CD4-positive, alpha-beta T cell treated with Interleukin-1 beta for 1 hour (primary cell): ENCODE results near the gene IGF1R.
"Not testable (repeated sequence)": the region's sequence is repeated elsewhere in the genome, so short reads cannot be mapped to it uniquely, and the experiment has no call there.

Experiments
- DNase-seq, 2 donors: peaks; one replicate each; pipeline ENCODE4 v3.0.0-alpha.2; 2020 to 2022

IGF1R gene

DNA sequence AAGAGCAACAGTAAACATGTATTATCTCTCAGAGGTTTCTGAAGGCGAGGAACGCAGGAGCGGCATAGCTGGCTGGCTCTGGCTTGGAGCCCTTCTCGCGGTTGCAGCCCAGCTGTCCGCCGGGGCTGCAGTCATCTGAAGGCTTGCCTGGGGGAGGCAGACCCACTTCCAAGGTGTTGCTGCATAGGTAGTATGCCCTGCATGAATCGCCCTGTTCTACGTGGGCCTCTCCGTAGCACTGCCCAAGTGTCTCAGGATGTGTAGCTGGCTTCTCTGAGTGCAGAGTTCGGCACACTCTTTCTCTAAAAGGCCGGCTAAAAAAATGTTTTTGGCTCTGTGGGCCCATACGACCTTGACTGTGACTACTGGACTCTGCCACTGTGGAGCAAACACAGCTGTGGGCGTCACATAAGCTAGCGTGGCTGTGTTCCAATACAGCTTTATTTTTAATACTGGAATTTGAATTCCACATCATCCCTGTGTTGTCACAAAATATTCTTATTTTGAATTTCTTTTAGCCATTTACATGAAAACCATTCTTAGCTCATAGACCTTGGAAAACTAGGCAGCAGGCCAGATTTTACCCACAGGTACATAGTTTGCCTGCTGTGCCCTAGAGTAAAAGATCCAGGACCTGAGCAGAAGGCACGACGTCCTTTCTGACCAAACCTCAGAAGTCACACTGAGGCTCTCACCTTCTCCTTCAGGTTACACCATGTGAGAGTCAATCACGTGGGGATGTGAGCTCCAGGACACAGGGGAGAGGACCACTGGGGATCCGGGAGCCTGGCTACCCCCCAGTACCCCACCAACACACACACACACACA, 303.4 kb downstream of the IGF1R start:
- DNase-seq: no peak

DNA sequence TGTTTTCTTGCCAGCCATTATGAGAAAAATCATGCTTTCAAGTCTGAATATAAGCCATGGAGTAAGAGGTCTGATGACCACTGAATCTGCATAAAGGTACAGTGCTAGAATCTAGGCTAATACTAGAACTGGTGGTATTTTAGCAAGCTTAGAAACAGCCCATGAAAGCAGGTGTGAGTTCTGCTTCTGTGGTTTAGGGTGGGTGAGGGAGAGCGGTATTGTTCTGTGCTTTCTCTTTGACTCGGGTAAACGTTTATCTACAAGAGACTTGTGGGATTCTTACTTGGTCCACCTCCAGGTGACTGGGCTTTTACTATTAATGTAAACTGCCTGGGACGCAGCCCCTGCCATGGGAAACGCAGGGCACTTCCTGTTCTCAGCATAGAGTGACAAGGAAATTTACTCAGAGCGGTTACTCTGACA, 304.1 kb downstream of the IGF1R start:
- no peak for DNase-seq

DNA sequence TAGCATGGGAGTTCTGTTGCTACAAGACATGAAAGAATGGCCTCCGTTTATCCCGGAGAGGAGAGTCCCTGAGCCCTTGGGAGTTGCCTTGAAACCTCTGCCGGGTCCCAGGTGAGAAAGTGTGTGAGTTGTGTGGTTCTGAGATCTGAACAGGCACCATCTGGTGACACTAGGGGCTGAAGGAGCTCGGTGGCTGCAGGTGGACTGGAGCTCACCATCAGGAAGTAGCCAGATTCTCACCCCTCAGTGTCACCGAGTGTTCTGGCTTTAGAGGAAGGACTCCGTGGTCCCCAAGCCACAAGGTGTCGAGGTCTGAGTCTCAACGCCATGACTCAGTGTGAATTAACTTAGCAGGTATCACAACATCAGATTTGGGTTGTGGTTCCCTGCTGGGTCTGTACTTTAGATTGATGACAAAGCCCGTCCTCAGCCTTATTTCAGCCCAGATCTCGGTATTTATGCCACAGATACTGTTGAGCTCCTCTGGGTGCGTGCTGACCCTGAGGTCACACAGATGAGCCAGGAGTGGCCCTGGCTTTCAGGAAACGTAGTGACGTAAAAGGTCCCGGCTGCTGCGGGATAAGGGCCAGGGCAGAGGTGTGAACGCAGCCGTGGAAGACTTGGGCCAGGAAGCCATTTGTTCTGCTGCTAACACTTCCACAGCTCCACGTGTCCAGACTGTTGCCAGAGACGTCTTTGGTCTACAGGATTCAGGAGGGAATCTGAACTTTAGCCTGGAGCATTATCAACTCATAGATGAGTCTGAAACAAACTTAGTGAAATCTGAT, 304.9 kb downstream of the IGF1R start:
- DNase-seq: no peak

DNA sequence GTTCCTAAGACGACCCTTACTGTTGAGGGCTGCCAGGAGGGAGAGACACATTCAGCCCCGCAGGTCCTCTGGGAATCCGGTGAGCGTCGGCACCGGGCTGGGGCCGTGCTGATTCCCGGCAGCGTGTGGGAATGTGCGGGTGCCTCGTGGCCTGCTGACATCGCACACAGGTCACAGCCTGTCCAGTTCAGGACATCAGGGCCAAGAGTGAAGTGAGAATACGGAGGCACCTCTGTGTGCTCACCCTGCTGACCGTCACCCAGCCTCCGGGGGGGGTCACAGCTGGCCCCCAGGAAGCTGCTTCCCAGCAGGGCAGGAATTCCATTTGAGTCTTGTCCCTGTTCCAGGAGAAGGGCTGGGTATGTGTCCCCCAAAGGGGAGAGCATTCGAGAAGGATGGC, 305.6 kb downstream of the IGF1R start:
- DNase-seq: no peak

DNA sequence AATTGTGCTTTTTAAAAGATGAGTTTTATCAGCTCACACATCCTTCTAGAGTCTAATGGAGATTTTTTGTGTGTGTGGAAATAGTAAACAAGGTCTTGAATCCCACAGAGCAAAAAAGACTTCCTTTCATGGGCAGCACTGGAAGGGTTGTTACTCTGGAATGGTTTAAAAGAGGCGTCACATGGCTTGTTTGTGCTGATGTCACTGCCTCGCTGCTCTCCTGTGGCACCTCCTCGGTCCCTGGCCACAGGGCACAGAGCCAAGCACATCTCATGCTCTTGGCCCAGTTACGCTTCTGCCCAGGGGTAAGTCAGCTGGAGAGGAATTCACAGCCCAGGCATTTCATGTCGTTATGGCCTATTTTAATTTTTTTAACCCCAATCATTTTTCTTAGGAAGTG, 306.1 kb downstream of the IGF1R start:
- no peak for DNase-seq

DNA sequence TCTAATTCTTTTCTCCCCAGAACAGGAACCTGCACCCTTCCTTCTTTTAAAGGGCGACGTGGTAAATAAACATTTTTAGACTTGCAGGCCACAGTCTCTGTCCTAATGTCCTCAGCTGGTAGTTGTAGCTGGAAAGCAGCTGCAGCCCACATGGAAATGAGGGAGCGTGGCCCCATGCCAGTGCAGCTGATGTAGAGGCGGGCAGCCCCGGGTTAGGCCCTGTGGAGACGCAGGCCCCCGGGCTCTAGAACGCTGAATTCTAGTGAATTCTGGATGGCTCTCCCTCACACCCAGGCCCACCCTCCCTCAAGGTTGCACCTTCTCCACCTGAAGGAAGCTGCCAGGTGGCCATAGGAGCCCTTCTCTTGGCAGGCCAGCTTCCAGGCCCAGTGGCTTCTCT, 307.0 kb downstream of the IGF1R start:
- no peak for DNase-seq

DNA sequence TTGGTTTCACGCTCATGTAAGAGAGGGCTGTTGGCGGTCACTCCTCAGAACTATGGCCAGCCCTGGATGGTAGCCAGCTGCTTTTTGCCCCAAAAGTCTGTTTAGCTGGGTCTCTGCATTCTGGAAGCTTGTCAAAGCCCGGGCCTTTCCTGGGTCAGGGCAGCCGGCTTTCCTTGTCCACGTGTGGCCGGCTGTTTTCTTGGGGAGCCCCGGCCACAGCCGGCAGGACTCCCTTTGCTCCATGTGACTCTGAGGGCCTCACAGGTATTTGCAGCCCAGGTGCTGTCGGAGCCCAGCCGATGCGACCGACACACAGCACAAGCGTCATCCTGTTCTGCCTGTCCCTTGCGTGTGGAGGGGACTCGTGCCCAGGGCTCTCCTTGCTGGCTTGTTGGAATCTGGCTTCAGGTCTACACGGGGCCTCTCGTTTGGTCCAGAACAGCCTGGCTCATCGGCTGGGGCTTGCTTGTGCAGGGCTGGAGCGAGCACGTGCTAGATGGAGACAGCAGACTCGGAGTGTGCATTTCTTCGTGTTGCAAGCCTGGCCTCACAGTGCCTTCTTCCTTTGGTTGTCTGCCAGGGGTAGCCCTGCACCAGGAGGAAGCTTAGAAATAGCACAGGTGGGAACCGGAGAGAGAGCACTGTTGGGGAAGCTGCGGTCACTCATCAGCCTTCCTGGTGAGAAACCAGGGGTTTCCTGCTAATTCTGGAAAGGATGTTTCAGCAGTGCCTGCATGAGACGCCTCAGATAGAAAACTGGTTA, 307.8 kb downstream of the IGF1R start:
- DNase-seq: no peak

DNA sequence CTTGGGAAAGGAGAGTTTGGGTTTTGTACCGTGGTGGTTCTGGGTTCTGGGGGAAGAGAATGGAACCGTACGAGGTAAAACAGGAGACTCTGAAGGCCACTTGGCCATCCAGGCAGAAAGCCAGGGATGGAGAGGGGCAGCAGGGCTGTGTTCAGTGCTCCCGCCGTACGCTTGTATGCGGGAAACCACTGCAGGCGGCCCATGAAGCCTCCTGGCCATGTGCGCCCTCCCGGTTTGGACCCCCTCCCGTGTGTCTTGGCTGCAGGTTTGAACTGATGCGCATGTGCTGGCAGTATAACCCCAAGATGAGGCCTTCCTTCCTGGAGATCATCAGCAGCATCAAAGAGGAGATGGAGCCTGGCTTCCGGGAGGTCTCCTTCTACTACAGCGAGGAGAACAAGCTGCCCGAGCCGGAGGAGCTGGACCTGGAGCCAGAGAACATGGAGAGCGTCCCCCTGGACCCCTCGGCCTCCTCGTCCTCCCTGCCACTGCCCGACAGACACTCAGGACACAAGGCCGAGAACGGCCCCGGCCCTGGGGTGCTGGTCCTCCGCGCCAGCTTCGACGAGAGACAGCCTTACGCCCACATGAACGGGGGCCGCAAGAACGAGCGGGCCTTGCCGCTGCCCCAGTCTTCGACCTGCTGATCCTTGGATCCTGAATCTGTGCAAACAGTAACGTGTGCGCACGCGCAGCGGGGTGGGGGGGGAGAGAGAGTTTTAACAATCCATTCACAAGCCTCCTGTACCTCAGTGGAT, 308.6 kb downstream of the IGF1R start:
- no peak for DNase-seq

DNA sequence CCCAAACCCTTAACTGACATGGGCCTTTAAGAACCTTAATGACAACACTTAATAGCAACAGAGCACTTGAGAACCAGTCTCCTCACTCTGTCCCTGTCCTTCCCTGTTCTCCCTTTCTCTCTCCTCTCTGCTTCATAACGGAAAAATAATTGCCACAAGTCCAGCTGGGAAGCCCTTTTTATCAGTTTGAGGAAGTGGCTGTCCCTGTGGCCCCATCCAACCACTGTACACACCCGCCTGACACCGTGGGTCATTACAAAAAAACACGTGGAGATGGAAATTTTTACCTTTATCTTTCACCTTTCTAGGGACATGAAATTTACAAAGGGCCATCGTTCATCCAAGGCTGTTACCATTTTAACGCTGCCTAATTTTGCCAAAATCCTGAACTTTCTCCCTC, 309.3 kb downstream of the IGF1R start:
- DNase-seq: no peak

DNA sequence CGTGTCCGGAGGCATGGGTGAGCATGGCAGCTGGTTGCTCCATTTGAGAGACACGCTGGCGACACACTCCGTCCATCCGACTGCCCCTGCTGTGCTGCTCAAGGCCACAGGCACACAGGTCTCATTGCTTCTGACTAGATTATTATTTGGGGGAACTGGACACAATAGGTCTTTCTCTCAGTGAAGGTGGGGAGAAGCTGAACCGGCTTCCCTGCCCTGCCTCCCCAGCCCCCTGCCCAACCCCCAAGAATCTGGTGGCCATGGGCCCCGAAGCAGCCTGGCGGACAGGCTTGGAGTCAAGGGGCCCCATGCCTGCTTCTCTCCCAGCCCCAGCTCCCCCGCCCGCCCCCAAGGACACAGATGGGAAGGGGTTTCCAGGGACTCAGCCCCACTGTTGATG, 309.7 kb downstream of the IGF1R start:
- DNase-seq: no peak

DNA sequence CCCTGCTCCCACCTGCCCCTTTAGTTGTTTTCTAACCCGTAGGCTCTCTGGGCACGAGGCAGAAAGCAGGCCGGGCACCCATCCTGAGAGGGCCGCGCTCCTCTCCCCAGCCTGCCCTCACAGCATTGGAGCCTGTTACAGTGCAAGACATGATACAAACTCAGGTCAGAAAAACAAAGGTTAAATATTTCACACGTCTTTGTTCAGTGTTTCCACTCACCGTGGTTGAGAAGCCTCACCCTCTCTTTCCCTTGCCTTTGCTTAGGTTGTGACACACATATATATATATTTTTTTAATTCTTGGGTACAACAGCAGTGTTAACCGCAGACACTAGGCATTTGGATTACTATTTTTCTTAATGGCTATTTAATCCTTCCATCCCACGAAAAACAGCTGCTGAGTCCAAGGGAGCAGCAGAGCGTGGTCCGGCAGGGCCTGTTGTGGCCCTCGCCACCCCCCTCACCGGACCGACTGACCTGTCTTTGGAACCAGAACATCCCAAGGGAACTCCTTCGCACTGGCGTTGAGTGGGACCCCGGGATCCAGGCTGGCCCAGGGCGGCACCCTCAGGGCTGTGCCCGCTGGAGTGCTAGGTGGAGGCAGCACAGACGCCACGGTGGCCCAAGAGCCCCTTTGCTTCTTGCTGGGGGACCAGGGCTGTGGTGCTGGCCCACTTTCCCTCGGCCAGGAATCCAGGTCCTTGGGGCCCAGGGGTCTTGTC, 310.7 kb downstream of the IGF1R start:
- DNase-seq: no peak

DNA sequence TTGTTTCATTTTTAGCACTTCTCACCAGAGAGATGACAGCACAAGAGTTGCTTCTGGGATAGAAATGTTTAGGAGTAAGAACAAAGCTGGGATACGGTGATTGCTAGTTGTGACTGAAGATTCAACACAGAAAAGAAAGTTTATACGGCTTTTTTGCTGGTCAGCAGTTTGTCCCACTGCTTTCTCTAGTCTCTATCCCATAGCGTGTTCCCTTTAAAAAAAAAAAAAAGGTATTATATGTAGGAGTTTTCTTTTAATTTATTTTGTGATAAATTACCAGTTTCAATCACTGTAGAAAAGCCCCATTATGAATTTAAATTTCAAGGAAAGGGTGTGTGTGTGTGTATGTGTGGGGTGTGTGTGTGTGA, 311.3 kb downstream of the IGF1R start:
- DNase-seq: no peak

DNA sequence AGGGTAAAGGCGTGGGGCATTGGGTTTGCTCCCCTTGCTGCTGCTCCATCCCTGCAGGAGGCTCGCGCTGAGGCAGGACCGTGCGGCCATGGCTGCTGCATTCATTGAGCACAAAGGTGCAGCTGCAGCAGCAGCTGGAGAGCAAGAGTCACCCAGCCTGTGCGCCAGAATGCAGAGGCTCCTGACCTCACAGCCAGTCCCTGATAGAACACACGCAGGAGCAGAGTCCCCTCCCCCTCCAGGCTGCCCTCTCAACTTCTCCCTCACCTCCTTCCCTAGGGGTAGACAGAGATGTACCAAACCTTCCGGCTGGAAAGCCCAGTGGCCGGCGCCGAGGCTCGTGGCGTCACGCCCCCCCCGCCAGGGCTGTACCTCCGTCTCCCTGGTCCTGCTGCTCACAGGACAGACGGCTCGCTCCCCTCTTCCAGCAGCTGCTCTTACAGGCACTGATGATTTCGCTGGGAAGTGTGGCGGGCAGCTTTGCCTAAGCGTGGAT, 312.3 kb downstream of the IGF1R start:
- no peak for DNase-seq

DNA sequence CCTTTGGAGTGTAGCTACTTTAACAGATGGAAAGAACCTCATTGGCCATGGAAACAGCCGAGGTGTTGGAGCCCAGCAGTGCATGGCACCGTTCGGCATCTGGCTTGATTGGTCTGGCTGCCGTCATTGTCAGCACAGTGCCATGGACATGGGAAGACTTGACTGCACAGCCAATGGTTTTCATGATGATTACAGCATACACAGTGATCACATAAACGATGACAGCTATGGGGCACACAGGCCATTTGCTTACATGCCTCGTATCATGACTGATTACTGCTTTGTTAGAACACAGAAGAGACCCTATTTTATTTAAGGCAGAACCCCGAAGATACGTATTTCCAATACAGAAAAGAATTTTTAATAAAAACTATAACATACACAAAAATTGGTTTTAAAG, 315.1 kb downstream of the IGF1R start:
- no peak for DNase-seq

DNA sequence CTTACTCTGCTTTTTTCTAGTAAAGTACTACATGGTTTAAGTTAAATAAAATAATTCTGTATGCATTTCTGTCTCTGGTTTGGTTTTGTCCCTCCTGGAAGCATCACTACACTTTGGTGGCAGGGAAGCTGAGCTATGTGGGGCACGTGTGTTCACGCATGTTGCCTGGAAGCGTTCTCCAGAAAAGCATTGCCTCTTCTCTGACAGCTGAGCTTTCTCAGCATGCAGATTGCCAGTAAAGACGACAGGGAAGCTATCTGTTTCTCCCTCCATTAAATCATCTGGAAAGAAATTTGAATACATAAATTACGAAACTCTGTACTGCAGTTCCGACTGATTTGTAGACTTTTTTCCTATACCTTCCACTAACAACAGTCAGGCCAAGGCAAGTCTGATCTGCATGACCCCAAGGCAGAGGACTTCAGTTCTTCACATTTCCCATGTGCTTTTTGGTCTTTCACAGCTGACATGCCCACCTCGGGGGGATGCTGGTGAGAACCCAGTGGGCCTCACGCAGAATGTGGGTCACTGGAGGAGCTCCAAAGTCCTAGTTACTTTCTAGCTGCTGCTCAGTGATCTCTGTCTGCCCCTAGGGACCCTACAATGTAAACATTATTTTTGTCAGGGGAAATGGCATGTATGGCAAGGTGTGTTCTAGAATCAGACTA, 316.3 kb downstream of the IGF1R start:
- DNase-seq: no peak

DNA sequence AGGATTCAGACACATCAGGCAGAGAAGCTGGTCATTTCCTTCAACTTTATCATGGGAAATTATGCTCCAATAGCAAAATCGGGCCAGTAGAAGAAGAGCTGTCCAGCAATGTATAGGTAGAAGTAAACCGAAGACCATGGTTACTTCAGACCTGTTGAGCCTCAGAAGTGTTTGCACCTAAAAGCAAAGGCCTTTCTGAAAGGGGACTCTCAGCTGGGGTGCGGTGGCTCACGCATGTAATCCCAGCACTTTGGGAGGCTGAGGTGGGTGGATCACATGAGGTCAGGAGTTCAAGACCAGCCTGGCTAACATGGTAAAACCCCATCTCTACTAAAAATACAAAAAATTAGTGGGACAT, 316.8 kb downstream of the IGF1R start:
- not testable (repeated sequence) for DNase-seq

DNA sequence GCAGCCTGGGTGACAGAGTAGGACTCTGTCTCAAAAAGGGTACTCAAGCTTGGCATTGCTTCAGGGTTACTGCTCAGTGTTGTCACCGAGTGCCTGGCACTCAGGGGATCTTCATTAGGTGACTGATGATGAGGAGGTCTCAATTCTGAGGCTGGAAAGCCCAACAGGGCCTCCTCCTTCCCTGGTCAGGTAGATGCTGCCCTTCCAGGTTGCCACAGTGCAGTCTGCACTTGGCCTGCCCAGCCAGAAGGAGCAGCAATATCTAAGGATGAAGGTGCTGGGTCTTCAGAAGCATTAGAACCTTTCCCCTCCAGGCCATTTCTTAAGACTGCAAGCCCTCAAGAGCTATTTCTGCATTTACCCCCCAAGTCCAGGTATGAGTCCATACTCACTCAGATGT, 317.3 kb downstream of the IGF1R start:
- no peak for DNase-seq

DNA sequence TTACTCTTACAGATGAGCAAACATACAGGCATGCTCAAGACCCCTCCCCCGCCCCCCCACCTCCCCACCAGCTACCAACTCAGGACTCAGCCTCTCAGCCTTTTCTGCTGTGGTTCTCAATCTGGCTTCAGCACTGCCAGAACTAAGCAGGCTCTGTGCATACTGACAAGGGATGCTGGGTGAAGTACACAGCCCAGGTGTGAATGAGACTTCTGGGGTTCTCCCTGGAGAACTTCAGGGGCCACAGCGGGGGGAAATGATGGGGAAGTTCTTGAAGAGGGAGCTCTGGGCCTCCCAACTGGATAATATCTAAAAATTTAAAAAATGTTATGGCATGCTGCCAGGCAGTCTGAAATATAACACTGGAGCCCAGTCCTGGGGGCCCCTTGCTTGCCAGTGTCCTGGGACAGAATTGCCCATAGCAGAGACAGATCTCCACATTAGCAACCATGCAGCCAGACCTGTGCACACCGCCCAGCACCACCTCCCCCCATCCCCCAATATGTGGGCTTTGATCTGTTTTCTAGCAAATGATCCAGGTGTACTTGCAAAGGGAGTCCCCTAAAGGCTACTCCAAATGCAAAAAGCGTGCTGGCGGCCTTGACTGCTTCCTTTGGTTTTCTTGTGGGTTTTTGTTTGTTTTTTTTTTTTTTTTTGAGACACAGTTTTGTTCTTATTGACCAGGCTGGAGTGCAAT, 317.9 kb downstream of the IGF1R start:
- DNase-seq: no peak

DNA sequence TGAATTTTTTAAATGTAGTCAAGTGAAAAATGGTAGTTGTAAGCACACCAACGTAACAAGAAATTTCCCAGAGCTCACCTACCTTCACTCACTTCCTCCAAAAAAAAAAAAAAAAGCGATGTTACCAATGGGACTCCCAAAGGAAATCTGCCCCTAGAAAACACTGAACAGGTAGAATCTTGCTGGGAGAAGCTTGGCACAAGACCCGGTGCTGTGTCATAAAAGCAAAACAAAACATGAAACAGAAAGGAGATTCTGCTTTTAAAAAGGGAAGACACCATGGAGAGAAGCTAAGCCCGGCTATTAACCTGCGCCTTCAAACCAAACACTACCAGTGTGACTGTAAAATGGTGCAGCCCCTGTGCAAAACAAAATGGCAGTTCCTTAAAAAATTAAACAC, 318.8 kb downstream of the IGF1R start:
- DNase-seq: no peak

DNA sequence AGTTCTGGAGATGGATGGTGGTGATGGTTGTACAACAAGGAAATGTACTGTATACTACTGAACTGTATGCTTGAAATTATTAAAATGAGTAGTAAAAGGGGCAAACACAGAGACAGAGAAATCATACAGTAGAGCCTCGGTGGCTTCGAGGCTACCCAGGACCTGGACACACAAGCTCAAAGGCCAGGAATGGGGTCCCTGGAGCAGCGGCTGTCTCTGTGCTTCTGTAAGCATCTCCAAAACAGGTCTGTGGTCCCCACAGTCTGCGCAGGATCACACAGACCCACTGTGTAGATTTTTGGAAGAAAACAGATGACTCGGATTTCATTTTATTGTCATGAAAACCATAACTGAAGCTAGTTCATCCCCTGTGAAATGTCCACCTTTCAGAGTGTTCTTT, 319.6 kb downstream of the IGF1R start:
- DNase-seq: no peak

DNA sequence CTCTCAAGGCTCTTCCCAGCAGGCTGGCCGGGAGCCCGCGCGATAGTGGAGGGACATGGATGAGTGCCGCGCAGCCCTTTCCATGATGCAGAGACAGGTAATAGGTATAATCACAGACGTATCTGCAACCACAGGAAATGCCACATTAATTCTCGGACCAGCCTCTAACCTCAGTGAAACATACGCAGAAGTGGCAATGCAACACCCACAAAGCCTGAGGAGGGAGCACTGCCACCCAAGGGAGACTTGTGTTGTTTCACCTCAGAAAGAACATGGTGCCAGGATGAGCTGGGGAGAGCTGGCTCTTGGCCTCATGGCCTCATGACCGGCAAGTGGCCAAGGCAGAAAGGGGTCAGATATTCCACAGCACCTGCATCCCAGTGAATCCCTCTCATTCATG, 320.2 kb downstream of the IGF1R start:
- no peak for DNase-seq
